ENCODE measurements around the gene PNPLA1.

PNPLA1 gene

DNA sequence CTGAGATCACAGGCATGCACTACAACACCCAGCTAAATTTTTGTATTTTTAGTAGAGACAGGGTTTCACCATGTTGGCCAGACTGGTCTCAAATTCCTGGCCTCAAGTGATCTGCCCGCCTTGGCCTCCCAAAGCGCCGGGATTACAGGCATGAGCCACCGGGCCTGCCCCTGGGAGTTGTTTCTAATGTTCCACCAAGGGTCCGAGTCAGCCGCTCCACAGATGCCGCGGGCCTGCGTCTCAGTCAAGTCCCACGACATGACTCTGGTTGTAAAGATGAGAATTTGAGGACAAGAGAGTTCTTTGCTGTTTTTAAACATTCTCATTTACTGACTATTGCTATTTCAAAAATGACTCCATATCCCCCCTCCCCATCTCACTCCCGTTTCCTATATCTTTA lies 36.0 kb downstream of the PNPLA1 start:
- no peak overlapping the region for H3K4me3 ChIP-seq (ENCODE audit: low read length)

GRCh38 chr6:36306375-36306774 lies 36.5 kb downstream of the PNPLA1 start:
- Histone ChIP-seq H3K4me3 (ENCODE audit: low read length) (no peak overlapping the region), H3K79me2 (ENCODE audit: control insufficient read depth, low read length) (no peaks in the 10 kb centered on the region), H3K36me3 (ENCODE audit: control insufficient read depth, low read length) (no peaks in the 10 kb centered on the region), H3K27me3 (ENCODE audit: control insufficient read depth, low read length) (peaks cover 10% of the 10 kb centered on the region), H3K9me3 (ENCODE audit: control insufficient read depth, insufficient read depth, low read length) (0 out of 2 replicates have a peak, but pooled peaks cover 4% of the 10 kb centered on the region), H3K27ac (ENCODE audit: low read depth, low read length) (no peak overlapping the region), H3K9me2 (replicated peaks; ENCODE audit: control insufficient read depth, low read length) (no peaks in the 10 kb centered on the region), H4K20me1 (ENCODE audit: control insufficient read depth, insufficient read depth, low read depth, low read length) (no peaks in the 10 kb centered on the region), H3K4me2 (ENCODE audit: low read length) (no peak overlapping the region), H3F3A (ENCODE audit: control insufficient read depth, insufficient read depth) (no peaks in the 10 kb centered on the region), H3K4me1 (ENCODE audit: control insufficient read depth, low read length) (peaks cover 8% of the 10 kb centered on the region)
- TF ChIP-seq EZH2phosphoT487 (IDR thresholded peaks at IDR 0.05; ENCODE audit: borderline replicate concordance, low read length) (no peak), CTCF (IDR thresholded peaks at IDR 0.05; ENCODE audit: low read depth, low read length, poor library complexity, severe bottlenecking) (no peak)

More for the DNA sequence above, 36.0 kb downstream of the PNPLA1 start:
- Histone ChIP-seq H3K27ac (ENCODE audit: low read depth, low read length) (no peak overlapping the region), H3K9me2 (replicated peaks; ENCODE audit: control insufficient read depth, low read length) (no peaks in the 10 kb centered on the region), H3K36me3 (ENCODE audit: control insufficient read depth, low read length) (no peaks in the 10 kb centered on the region), H3K27me3 (ENCODE audit: control insufficient read depth, low read length) (peaks cover 13% of the 10 kb centered on the region), H3F3A (ENCODE audit: control insufficient read depth, insufficient read depth) (no peaks in the 10 kb centered on the region), H3K79me2 (ENCODE audit: control insufficient read depth, low read length) (no peaks in the 10 kb centered on the region), H3K4me2 (ENCODE audit: low read length) (no peak overlapping the region), H4K20me1 (ENCODE audit: control insufficient read depth, insufficient read depth, low read depth, low read length) (no peaks in the 10 kb centered on the region), H3K4me1 (ENCODE audit: control insufficient read depth, low read length) (peaks cover 8% of the 10 kb centered on the region), H3K9me3 (ENCODE audit: control insufficient read depth, insufficient read depth, low read length) (0 out of 2 replicates have a peak, but pooled peaks cover 4% of the 10 kb centered on the region)
- TF ChIP-seq EZH2phosphoT487 (IDR thresholded peaks at IDR 0.05; ENCODE audit: borderline replicate concordance, low read length) (no peak), CTCF (IDR thresholded peaks at IDR 0.05; ENCODE audit: low read depth, low read length, poor library complexity, severe bottlenecking) (no peak)

- Histone ChIP-seq H3K9me3 (ENCODE audit: control insufficient read depth, insufficient read depth, low read length) (0 out of 2 replicates have a peak, but pooled peaks cover 4% of the 10 kb centered on the region), H3F3A (ENCODE audit: control insufficient read depth, insufficient read depth) (no peaks in the 10 kb centered on the region), H3K79me2 (ENCODE audit: control insufficient read depth, low read length) (no peaks in the 10 kb centered on the region), H3K27me3 (ENCODE audit: control insufficient read depth, low read length) (peaks cover 5% of the 10 kb centered on the region; the same call in 1 of the 2 replicates), H3K4me3 (ENCODE audit: low read length) (no peak overlapping the region), H3K4me2 (ENCODE audit: low read length) (no peak overlapping the region), H3K9me2 (replicated peaks; ENCODE audit: control insufficient read depth, low read length) (no peaks in the 10 kb centered on the region), H3K36me3 (ENCODE audit: control insufficient read depth, low read length) (no peaks in the 10 kb centered on the region), H4K20me1 (ENCODE audit: control insufficient read depth, insufficient read depth, low read depth, low read length) (no peaks in the 10 kb centered on the region), H3K27ac (ENCODE audit: low read depth, low read length) (no peak overlapping the region), H3K4me1 (ENCODE audit: control insufficient read depth, low read length) (peaks cover 15% of the 10 kb centered on the region)
- TF ChIP-seq EZH2phosphoT487 (IDR thresholded peaks at IDR 0.05; ENCODE audit: borderline replicate concordance, low read length) = no peak
- TF ChIP-seq CTCF (IDR thresholded peaks at IDR 0.05; ENCODE audit: low read depth, low read length, poor library complexity, severe bottlenecking) = no peak
These were observed 38.7 kb downstream of the PNPLA1 start for GRCh38 chr6:36308514-36308913.
